ENCODE measurements around the gene GNAZ. TPM values are rescaled to one million over a fixed set of nuclear protein-coding genes. Genes with fewer than 3 reads are reported as not detected.

The GNAZ gene
- total RNA-seq, 2 donors from 2014 or later, result 2.6 to 2.8 TPM

DNA sequence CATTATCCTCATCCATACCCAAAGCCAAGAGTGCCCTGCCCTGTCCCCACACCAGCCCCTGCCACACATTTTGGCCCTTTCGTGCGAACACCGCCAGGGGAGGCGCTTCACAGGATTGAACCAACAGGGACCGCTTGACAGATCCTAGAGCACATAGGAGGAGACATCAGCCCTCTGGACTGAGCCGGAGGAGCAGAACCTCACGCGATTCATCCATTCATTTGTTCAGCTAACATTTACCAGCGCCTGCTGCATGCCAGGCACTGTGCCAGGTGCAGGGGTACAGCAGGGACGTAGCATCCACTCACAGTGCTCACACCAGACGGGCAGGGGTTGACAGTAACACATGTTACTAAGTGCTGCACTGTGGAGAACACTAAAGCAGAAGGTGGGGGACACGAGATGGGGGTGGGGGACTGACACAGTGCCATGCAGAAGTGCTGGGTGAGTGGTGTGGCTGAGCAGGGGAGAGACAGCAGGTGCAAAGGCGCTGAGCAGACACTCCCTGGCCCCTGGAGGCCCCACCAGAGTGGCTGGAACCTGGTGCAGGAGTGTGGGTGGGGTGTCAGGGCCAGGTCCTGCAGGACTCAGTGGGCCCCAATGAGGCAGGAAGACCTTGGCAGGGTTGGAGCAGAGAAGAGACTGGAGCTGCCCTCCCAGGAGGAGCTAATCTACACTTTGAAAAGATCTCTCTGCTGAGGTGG lies 3.4 kb downstream of the GNAZ start:
- peak; percentile 11 for DNase-seq
- intact Hi-C loops (cut with DNase I), result no loop called here
- no peak for ATAC-seq

DNA sequence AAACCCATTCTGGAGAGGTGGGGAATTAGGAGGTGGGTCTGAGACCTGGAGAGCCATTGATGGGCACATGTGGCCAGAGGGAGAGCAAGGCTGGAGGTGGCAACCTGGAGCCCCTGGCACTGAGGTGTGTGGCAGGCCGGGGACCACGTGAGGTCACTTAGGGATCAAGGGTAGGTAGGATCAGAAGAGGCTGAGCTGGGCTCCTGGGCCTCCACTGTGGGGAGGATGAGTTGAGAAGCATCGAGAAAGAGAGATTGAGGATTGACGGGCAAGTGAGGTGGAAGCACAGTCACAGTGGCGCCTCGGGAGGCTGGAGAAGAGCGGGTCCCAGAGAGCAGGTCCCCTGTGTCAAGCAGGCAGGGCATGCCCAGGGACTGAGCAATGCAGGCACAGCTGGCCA lies 4.1 kb downstream of the GNAZ start:
- DNase-seq (peak; percentile 10), ATAC-seq (no peak)
- intact Hi-C loops (cut with DNase I), result no loop called here

DNA sequence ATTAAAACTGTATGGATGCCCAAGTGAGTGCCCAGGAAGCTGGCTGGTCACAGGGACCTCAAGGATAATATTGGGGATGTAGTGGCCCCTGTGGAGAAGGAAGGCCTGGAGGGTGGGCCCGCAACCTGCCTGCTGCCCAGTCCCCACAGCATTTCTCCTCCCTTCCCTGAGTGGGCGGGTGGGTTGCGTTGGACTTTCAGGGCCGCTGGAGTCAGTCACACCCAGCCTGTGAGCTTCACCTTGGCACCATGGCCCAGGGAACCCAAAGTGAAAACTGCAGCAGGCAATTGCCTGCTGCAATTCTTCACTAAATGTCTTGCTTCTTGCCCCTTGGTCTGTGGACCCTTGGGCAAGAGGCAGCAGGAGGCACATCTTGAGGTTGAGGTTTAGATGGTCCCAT lies 4.7 kb downstream of the GNAZ start:
- intact Hi-C loops (cut with DNase I), result no loop called here
- ATAC-seq (no peak), DNase-seq (peak; percentile 5)

DNA sequence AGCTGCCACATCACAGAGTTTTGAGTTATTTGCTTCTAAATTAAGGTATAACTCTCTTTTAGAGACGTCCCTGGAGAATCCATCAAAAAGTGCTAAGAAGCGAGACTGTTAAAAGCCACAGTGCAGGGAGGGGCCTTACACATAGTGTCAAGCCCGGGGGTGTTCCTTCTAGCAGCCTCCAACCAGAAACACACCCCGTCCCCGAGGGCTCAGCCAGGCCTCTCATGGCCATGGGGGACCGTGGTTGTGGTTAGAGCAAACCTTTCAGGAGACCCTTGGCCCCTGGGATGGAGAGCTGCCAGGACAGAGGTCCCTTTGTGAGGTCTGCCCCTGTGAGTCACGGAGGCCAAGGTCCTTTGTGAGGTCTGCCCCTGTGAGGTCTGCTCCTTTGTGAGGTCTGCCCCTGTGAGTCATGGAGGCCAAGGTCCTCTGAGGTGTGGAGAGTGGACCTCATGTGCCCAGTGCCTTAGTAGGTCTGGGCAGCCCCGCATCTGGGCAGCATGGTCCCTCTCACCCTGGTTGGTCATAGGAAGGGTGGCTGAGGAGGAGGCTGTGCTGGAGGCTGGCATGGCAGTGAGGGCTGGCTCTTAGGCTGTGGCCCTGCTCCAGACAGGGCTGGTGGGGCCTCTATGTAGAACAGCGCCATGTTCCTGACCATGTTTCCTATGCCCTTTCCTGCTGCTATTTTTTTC lies 5.4 kb downstream of the GNAZ start:
- ATAC-seq, result no peak
- DNase-seq, result peak; percentile 3
- intact Hi-C loops (cut with DNase I), result no loop called here

DNA sequence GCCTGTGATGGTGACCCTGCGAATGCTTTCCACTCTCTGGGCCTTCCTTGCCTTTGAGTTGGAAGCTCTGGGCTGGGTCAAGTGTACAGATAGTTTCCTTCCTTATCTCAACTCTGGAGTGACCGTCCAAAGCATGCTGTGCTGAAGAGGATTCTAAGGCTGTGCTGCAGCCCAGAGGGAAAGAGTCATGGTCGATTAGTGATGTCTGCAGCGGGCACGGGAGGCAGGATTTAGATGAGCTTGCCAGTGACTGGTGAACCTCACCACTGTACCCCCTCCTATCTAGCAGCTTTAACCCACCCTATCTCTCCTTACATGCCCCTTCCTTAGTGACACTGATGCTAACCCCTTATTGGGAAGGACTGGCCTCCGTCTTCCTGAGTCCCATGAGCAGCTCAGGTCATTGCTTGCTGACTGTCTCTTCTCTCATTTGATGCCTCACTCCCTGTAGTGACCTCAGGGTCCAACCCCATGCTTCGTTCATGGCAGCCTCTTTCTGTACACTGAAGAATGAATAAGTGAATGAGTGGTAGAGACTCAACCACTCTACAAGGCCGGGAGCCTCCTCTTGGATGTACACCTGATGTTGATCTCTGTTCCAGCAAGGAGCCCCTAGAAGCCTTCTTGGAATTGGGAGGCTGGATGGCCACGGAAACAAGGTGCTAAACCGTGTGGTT lies 6.7 kb downstream of the GNAZ start:
- no peak for DNase-seq
- intact Hi-C loops (cut with DNase I), result no loop called here
- ATAC-seq, result no peak

DNA sequence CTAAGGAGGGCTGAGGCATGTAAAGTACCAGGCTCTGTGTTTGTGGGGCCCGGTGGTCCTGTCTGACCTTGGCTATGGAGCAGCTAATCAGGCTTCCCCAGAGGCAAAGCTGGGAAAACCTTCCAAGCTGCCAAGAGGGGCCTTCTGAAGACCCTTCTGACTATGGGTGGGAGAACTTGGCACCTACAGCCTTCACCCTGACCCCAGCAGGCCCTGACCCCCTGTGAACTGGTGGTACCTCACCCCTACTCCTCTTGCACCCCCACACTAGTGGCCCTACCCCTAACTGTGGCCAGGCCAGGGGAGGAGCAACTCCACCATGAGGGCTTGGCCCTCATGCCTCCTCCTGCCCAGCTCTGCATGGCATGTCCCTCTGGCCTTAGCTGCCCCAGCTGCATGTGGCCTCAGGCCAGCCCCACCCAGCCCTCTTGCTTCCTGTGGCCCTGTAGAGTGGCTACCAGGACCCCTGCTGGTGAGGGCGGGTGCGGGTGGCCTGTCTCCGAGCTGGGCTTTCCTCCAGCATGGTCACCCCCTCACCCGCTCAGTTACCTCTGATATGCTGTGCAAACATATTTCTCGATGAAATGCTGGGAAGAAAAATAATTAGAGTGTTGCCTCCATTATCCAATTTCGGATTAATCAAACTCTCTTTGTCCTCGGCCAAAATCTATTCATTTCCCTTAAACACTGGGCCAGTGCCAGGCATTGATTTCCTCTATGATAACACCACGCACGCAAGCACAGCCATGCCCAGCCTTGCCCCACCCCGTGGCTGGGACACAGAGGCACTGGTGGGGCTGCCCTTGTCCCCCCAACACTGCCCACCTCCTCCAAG lies 7.5 kb downstream of the GNAZ start:
- DNase-seq (no peak), ATAC-seq (no peak)
- intact Hi-C loops (cut with DNase I), result no loop called here

DNA sequence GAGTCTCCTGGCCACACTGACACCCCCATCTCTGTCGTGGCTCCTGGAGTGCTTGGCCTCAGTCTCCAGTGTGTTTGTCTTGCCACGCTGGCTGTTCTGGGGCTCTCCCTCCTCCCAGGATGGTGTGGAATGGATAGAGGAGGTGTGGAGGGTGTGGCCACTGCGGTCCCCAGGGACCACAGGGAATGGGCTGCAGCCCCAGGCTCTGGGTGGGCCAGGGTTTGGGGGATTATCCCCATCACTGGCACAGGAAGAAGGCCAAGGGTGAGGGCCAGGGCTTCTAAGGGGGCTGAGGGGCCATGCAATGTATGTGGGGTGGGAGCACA lies 8.1 kb downstream of the GNAZ start:
- no peak for ATAC-seq
- intact Hi-C loops (cut with DNase I), result no loop called here
- no peak for DNase-seq

DNA sequence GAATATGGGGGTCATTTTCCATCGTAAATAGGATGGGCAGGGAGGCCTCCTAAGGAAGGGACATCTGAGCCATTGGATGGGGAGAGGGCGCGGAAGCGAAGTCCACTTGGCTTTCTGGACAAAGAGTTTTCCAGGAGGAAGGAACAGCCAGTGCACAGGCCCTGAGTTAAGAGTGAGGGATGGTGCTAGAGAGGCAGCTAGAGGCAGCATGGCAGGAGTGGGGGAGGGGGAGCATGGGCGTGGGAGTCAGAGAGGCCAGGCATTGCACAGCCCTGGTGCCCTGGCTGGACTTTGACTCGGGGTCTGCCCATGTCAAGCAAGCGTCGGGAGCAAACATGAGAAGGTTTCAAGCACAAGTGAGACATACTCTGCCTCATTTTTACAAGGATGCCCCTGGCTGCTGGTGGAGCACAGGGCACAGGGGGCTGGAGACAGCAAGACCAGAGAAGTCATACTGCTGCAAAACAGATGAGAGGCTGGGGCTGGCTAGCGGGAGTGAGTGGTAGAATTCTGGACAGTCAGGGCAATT lies 9.0 kb downstream of the GNAZ start:
- intact Hi-C loops (cut with DNase I), result no loop called here
- ATAC-seq (no peak), DNase-seq (no peak)

DNA sequence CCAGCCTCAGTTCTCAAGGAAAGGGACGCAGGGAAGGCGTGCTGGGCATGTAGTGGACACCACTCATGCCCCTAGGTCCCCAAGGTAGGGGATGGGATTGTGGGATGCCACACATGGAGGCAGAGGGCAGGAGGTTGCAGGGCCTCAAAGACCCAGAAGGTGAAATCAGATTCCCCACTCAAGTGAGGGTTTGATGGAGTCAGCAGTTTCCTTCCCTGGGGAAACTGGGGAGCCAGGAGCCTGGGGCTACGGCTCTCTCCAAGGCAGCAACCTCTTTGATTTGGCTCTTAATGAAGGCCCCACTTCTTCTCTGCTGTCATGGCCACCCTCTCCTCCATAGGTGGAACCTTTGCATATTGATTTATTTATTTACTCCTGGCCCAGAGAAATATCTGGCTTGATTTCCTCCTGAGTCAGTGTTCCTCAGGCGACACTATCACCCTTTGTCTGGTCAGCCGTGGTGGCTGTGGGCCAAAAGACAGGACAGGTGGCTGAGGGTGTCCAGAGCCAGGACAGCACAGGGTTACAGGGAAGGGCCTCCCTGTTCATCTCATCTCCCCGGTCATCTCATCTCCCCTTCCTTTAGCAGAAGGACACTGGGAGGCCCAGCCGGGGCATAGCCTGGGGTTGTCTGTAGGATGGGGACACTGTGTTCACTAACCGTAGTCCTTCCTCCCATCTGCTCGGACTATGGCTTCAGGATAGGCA lies 9.6 kb downstream of the GNAZ start:
- no peak for ATAC-seq
- DNase-seq, result no peak
- intact Hi-C loops (cut with DNase I), result no loop called here

DNA sequence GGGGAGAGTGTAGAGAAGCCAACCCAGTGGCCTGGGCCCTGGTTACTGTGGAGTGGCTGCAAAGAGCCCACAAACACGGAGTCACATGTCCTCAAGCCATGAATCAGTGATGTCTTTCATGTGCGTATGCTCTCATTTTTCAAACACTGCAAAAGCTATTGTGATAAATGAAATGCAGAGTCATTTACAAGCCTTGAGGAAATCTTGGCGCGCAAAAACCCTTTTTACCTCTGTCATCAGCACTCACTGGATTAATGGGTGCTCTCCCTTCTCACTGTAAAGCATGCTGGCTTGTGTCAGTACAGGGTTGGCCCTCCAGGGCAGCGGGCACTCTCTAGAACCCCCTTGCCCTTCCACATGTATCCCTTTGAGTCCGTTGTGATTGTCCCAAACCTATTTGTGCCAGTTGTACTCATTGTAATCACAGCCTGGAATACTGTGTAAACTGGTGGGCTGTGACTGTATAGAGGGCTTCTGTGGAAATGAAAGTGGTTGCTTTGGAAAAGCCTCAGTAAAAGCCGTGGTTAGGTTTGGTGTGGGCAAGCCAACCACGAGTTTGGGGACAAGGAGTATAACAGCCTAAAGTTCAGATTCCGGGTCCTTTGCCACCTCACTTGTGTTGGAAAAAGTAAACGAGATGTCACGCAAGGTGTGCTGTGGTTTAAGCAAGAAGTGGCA lies 10.4 kb downstream of the GNAZ start:
- ATAC-seq, result no peak

DNA sequence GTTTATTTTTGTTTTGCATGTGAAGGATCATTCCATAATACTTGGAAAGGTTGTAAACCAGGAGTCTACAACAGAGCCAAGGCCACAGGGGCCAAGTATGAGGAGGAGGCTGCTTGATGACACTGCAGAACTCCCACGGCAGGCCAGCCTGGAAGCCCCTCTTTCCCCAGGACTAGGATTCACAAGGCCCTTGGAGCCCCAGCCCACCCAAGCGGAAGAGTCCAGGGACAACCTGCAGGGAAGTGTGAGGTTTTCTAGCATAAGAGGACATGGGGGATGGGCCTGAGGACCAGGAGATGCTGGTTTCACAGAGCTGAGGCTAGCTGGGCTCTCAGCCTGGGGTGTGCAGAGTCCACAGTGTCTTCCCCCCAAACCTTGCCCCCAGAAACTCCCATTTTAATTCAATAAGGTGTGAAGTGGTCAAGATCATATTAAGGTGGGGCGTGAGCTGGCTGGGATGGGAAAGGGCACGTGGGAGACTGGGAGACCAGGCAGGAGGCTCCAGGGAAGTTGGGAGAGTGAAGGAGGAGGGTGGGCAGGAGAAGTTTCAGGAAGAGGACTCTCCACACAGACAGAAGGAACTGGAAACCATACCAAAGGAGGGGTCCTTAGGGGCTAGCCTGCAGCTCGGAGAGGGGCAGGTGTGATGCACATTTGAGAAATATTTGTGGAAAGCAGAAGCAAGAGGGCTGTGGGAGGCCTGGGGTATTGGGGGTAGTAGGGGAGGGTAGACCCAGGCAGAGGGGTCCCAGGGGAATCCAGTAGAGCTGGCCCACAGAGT lies 12.4 kb downstream of the GNAZ start:
- ATAC-seq (no peak), DNase-seq (no peak)
- intact Hi-C loops (cut with DNase I), result no loop called here

More for the DNA sequence above, 10.4 kb downstream of the GNAZ start:
- intact Hi-C loops (cut with DNase I), result no loop called here
- no peak for DNase-seq

DNA sequence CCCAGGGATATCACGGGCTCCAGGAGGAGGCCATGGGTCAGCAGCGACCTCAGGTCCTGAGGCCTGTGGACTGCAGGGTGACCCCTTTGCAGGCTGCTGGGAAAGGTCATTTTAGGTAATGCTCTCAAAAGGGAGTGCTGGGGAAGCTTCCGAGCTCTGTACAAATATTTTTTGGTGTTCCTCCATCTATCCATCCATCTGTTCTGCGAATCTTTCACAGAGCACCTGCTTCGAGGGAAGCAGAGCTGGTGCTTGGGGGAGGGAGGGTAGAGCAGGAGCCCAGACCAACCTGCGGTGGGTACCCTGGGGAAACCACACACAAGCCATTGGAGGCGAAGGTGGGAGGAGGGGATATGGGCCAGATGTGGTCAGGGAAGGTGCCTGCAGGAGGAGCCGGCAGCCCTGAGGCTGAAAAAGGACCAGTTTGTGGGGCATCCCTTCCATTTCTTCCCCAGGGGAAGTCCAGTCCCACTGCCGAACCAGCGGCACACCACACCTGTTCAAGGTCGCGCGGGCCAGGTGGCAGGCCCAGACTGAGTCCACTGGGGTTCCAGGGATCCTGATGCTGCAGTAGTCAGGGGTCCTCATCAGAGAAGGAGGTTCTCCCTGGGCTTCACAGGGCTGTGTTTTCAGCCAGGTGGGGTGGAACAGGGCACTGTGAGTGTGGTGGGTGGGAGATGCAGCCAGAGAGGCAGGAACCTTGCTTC lies 13.1 kb downstream of the GNAZ start:
- DNase-seq (no peak), ATAC-seq (no peak)
- intact Hi-C loops (cut with DNase I), result no loop called here

DNA sequence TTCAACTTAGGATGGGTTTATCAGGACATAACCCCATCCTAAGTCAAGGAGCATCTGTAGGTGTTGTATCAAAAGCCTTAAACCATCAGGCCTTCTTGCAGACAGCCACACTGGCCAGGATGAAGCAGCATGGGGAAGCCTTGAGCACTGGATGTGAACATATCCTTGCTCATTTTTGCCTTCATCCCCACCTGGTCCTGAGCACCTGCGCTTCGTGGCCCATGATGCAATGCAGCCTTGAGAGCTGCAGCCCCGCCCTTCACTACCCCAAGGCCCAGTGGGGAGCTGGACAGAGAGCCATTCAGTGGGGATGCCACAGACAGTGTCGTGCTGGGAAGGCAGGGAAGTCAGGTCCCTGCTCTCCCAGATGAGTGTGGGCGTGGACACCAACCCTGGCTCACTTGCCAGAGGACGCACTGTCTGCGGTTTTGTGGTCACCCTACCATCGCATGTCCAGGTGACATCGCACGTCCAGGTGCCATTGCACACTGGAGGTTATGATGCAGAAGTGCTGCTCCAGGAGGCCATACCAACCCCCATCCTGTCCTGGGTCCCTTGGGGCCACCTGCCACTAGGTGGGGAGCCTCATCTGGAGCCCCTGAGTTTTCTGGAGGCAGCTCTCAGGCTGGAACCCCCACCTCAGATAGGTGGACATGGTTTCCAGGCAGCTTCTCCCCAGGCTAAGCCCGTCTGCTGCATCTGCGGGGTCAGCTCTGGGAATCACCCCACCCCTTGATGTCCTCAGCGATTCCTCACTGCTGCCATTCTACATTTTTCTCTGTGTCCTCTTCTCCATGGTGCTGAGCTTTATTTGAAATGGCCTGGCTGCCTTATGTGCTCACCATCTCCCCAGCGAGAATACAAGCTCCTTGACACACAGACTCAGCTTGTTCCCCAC lies 14.4 kb downstream of the GNAZ start:
- DNase-seq (no peak), ATAC-seq (no peak)
- intact Hi-C loops (cut with DNase I), result no loop called here

DNA sequence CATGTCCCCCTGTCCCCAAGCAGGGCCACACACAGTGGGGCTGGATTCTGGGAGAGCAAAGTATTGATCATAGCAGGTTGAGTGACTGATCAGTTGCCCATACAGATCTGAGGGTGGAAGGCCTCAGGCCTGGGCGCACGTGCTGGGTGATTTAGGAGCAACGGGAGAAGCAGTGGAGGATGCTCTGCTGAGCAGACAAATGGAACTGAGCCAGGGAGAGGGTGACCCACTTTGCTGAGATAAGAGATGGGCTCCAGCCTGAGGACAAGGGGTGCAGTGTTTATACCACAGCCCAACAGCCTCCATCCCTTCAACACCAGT lies 15.0 kb downstream of the GNAZ start:
- intact Hi-C loops (cut with DNase I), result no loop called here
- DNase-seq (no peak), ATAC-seq (no peak)

DNA sequence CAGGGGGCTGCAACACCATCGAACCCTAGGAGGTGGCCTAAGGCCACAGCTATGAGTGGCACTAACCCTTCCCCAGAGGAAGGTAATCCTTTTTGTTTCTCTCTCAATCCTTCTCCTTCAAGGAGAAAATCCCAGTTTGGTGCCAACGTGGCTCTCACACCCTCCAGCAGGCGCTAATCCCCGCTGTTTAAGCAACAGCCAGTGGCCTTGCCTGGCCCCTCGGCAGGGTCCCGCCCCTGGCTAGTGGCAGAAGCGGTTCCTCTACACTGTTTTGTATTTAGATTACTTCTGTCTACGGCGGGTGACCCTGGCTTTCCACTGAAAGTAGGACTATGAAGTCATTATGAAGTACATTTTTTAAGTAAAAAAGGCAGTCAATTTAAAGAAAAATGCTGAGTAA lies 15.5 kb downstream of the GNAZ start:
- no peak for DNase-seq
- intact Hi-C loops (cut with DNase I), result no loop called here

DNA sequence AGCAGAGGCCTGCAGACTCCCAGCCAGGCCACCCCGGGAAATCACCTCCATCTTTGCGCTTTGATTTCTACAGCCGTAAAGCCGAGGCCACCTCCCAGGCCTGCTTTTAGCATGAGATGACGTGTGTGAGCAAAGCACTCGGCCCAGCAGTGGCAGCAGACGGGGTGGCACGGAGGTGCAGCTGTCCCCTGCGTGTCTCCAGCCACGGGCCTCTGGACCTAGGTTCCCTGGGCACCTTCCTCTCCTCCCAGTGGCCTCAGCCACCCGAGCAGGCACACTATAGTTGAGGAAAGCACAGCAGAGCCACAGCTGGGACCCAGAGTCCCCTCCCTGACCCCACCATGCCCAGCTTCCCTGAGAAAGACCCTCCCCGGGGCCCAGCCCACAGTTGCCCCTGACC lies 15.9 kb downstream of the GNAZ start:
- ATAC-seq, result no peak
- no peak for DNase-seq
- intact Hi-C loops (cut with DNase I), result no loop called here

More for the DNA sequence above, 15.5 kb downstream of the GNAZ start:
- no peak for ATAC-seq

Measured in left cardiac atrium (tissue), 4 donors.